Neuron (in vitro differentiated cells): ENCODE measurements around the gene C16orf74.

Experiments
- H2AFZ ChIP-seq: one replicate; pipeline ENCODE4 v1.6.1; 2013; ENCODE audit warnings: low read depth, mild to moderate bottlenecking, inconsistent platforms, low read length, moderate library complexity
- H3K27me3 ChIP-seq: one replicate; pipeline ENCODE4 v1.6.1; 2013; ENCODE audit warnings: low read length; ENCODE audit not compliant: insufficient read depth
- H3K36me3 ChIP-seq: one replicate; pipeline ENCODE4 v1.6.1; 2013; ENCODE audit warnings: low read length; ENCODE audit not compliant: insufficient read depth
- H3K4me1 ChIP-seq: one replicate; pipeline ENCODE4 v1.6.1; 2013; ENCODE audit warnings: low read length; ENCODE audit not compliant: insufficient read depth
- H3K4me3 ChIP-seq: 2 replicates; pipeline ENCODE4 v1.5.1; 2013; ENCODE audit warnings: mild to moderate bottlenecking, low read length, moderate library complexity
- H3K9me3 ChIP-seq: one replicate; pipeline ENCODE4 v1.6.1; 2013; ENCODE audit warnings: low read length

The C16orf74 gene

DNA sequence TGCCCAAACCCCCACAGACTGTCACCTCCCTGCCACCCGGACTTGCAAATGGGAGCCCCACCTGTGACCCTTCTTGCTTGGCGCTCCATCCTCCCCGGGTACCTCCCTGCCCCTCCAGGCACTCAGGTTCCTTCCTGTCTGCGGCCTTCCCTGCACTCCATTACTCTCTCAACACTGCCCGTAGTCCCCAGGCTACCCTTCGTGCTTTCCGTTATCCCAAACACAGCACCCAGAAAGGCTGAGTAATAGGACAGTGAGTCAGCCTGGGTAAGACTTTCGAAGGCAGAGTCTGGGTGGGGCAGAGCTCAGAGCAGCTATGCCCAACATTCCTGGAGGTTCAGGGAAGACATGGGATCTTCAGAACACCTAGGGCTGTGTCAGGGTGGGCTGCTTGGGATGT lies 16.6 kb upstream of the C16orf74 start:
- Histone ChIP-seq H3K4me3 (no peak overlapping the region), H3K9me3 (no peaks in the 10 kb centered on the region), H2AFZ (no peak overlapping the region), H3K27me3 (no peaks in the 10 kb centered on the region), H3K36me3 (no peaks in the 10 kb centered on the region), H3K4me1 (no peaks in the 10 kb centered on the region)

DNA sequence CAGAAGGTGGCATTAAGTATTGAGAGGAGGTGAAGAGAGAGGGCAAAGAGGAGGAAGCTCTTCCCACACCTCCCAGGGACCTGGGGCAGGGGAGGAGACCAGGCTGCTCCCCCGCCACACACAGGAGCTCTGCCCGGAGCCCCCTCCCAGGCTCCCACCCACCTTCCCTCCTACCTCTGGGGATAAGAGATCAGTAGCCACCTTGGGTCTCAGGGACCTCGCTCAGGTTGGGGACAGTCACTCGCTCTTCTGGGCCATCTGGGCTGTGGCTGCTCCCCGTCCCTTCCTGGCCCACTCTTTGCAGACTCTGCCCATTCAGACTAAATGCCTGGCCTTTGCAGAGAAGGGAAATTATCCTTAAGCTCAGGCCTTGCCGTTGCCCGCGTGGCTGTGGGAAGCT lies 14.9 kb upstream of the C16orf74 start:
- Histone ChIP-seq H3K9me3 (no peaks in the 10 kb centered on the region), H3K27me3 (no peaks in the 10 kb centered on the region), H2AFZ (no peak overlapping the region)

DNA sequence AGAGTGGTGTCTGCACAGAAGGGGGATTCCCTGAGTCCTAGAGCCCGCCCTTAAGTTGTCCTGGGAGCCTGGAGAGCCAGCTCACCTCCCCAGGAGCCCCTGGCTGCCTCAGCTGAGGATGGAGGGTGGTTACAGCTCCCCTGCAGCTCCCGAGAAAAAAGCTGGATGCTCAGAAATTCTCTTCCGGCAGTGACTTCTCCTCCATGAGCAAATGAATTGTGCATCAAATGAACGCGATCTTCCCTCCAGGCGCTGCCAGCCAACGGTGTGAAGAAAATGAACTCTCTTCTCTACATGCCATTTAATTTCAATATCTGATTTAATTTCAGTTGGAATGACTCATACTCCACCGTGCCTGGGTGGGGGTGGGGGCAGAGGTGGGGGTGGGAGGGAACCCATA lies 14.3 kb upstream of the C16orf74 start:
- Histone ChIP-seq H3K9me3 (no peaks in the 10 kb centered on the region), H3K27me3 (no peaks in the 10 kb centered on the region), H3K4me3 (no peak overlapping the region), H2AFZ (no peak overlapping the region), H3K4me1 (no peaks in the 10 kb centered on the region), H3K36me3 (no peaks in the 10 kb centered on the region)

More for the DNA sequence above, 14.9 kb upstream of the C16orf74 start:
- Histone ChIP-seq H3K4me1 (no peaks in the 10 kb centered on the region), H3K36me3 (no peaks in the 10 kb centered on the region), H3K4me3 (no peak overlapping the region)

DNA sequence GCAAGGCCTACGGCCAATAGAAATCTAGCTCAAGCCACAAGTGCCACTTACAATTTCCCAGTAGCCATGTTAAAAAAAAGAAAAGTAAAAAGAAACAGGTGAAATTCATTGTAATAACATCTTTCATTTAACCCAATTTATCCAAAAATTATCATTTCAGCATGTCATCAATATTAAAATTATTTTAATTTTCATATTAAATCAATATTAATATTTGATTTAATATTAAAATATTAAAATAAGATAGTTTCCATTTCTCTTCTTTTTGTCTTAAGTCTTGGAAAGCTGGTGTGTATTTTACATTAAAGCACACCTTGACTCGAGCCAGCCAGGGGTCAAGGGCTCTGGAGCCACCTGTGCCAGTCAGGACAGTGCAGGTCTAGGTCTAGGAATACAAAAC lies 12.7 kb upstream of the C16orf74 start:
- Histone ChIP-seq H3K27me3 (no peaks in the 10 kb centered on the region), H3K36me3 (no peaks in the 10 kb centered on the region), H3K9me3 (no peaks in the 10 kb centered on the region), H2AFZ (no peak overlapping the region), H3K4me1 (no peaks in the 10 kb centered on the region), H3K4me3 (no peak overlapping the region)

DNA sequence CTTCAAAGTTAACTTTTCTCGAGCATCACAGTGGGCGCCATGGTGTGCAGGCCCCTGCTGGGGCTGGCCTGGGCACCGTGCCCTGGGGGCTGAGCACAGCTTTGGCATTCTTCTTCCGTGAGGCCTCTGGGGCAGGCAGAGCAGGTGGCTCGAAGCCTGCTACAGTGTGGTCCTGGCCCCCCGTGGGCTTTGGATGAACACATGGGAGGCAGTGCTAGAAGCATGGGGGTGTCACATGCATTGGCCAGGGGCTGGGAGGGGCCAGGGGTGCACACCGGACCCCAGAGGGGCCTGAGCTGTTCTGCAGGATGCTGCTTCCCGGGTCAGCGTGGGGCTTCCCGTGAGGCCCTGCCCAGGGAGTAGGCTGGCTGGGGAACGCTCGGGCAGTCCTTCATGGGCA lies 12.1 kb upstream of the C16orf74 start:
- no peak overlapping the region for H3K4me3 ChIP-seq
- H2AFZ ChIP-seq, result no peak overlapping the region
- no peaks in the 10 kb centered on the region for H3K27me3 ChIP-seq
- no peaks in the 10 kb centered on the region for H3K9me3 ChIP-seq
- no peaks in the 10 kb centered on the region for H3K36me3 ChIP-seq
- H3K4me1 ChIP-seq, result no peaks in the 10 kb centered on the region

DNA sequence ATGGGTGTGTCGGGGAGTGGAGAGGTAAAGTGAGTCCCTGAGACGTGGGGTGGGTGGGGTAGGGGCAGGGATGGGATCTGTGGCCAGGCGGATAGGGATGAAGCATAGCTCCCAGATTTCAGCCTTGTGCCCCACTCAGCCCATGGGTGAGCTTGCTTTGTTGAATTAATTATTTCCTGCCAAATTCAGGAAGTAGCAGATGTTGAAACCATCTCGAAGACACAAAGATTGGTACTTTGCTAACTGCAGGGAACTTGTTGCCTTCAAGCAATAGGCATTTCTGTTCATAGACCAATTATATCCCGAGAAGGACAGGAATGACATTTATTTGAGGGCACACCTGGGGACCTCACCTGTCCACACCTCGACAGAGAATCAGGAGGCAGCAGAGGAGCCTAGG lies 11.0 kb upstream of the C16orf74 start:
- H3K9me3 ChIP-seq, result no peaks in the 10 kb centered on the region
- no peaks in the 10 kb centered on the region for H3K36me3 ChIP-seq
- H3K27me3 ChIP-seq, result no peaks in the 10 kb centered on the region
- no peak overlapping the region for H3K4me3 ChIP-seq
- no peaks in the 10 kb centered on the region for H3K4me1 ChIP-seq
- no peak overlapping the region for H2AFZ ChIP-seq

DNA sequence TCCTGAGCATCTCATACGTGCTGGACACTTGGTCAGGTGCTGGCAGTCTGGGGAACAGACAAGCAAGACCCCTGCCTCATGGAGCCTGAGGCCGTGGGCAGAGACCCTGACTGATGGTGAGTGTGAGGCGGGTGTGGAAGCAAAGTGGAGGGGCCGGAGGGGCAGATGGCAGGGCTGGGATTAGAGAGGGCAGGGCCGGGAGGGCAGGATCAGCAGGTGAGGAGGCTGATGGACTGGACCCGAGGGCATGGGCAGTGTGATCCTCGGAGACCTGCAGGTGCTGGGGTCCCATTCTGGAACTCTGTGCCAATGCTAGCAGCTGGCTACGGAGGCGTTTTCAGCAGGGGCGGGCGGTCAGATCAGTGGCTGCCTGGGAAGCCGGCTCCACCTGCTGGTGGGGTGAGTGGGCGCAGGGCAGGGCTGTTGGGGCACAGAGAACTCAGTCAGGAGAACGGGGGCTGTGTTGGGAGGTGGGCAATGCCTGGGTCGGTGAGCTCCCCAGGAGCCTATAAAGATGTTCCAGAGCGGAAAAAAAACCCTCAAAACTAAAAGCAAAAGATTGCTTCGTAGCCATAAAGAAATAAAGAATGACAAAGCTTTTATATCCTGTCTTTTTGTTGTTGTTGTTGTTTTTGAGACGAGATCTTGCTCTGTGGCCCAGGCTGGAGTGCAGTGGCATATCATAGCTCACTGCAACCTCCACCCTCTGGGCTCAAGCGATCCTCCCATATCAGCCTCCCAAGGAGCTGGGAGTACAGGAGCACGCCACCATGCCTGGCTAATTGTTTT lies 8.9 kb upstream of the C16orf74 start:
- H3K36me3 ChIP-seq, result no peaks in the 10 kb centered on the region
- H3K4me1 ChIP-seq, result no peaks in the 10 kb centered on the region
- H3K9me3 ChIP-seq, result no peaks in the 10 kb centered on the region
- H2AFZ ChIP-seq, result no peak overlapping the region
- H3K4me3 ChIP-seq, result no peak overlapping the region
- peaks cover 2% of the 10 kb centered on the region for H3K27me3 ChIP-seq

DNA sequence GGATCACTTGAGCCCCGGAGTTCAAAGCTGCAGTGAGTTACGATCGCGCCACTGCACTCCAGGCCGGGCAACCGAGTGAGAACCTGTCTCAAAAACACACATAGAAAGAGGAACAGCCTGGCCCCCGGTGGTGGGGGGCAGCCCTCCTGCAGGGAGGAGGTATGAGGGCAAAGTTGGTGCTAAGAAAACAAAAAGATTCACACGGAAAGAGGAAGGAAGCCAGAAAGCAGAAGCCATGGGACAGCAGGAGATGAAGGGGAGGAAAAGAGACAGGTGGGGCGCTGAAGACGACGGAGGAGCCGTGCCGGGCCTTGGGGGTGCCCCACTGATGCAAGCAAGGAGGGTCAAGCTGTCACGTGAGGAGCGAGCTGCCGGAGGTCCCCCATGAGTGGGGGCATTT lies 8.2 kb upstream of the C16orf74 start:
- no peaks in the 10 kb centered on the region for H3K36me3 ChIP-seq
- H3K4me3 ChIP-seq, result no peak overlapping the region
- peaks cover 7% of the 10 kb centered on the region for H3K27me3 ChIP-seq
- H3K9me3 ChIP-seq, result no peaks in the 10 kb centered on the region
- H3K4me1 ChIP-seq, result no peaks in the 10 kb centered on the region
- H2AFZ ChIP-seq, result no peak overlapping the region

DNA sequence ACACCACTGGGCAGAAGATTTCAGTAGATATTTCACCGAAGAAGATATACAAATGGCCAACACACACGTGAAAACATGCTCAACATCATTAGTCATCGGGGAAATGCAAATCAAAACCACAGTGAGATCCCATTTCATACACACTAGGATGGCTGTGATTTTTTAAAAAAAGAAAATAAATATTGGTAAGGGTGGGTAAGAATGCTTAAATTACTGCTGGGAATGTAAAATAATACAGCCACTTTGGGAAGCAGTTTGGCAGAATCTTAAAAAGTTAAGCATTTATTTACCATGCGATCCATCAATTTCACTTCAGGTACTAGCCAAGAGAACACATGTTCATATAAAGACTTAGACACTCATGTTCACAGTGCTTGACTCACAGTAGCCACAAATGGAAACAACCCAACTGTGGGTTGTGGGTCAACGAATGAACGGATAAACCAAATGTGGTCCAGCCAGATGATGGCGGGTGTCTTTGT lies 6.5 kb upstream of the C16orf74 start:
- H3K4me1 ChIP-seq, result peaks cover 5% of the 10 kb centered on the region
- peaks cover 24% of the 10 kb centered on the region for H3K27me3 ChIP-seq
- no peak overlapping the region for H3K4me3 ChIP-seq
- H3K36me3 ChIP-seq, result no peaks in the 10 kb centered on the region
- no peak overlapping the region for H2AFZ ChIP-seq
- H3K9me3 ChIP-seq, result no peaks in the 10 kb centered on the region

DNA sequence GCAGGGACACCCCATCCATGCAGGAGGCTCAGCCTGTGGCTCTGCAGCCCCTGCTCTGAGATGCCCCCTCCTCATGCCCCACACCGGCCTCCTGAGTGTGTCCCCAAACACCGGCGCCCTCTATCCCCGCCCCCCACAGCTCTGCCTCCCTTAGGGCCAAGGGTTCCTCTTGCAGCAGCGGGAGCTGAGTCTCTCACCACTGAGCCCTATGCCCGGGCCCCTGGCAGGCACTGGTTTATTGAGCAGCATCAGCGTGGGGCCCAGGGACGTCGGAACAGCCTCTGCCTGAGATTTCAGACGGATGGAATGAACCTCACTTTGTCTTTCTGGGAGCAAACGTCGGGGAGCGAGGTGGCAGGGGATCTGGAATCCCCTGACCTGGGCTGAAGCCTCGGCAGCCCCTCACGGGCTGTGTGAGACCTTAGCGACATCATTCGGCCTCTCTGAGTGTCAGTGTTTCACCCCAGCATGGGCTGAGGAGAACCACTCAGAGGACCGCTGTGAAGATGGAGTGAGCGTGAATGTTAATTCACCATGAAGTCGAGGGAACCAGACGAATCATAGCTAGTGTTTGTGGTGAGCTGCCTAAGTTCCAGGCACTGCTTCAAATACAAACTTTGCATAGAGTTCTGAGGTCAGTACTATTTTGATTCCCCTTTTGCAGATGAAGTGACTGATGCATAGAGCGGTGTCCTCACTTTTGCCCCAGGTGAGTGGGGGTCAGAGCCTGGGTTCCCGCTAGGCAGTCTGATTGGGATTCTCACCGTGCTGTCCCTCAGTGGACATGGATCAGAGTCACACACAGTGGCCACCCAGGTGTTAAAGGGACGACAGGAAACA lies 5.3 kb upstream of the C16orf74 start:
- Histone ChIP-seq H3K27me3 (peaks cover 34% of the 10 kb centered on the region), H3K9me3 (no peaks in the 10 kb centered on the region), H3K36me3 (no peaks in the 10 kb centered on the region), H3K4me3 (no peak overlapping the region), H3K4me1 (peaks cover 5% of the 10 kb centered on the region), H2AFZ (no peak overlapping the region)

DNA sequence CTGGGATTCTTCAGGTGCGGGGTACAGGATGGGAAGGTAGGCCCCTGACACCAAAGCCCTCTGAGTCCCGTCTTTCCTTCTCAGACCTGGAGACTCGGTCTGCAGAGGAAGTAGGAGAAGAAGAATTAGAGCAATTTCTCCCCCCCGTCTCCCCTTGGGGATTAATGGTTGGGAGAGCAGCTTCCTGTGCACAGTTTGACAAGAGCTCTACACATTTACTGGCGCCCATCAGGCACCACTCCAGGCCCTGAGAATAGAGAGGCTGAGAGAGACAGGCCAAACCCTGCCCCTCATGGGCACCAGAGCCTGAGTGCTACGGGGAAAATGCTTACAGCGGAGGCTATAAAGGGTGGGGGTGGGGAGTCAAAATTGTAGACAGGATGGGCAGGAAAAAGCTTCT lies 3.5 kb upstream of the C16orf74 start:
- Histone ChIP-seq H3K36me3 (no peaks in the 10 kb centered on the region), H3K9me3 (no peaks in the 10 kb centered on the region)

DNA sequence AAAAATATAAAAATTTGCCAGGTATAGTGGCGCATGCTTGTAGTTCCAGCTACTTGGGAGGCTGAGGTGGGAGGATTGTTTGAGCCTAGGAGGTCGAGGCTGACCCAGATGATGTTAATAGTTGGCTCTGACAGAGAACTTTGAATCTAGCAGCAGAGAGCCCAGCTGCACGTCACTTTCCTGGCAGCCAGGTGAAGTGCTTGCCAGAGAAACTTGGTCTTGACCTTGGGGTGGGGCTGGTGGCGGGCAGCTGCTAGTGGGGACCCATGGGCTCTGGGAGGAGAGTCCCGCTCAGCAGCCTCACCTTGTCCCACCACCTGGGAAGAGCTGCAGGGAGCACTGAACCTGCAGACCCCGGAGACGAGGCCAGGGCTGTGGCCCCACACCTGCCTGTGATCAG lies 3.1 kb upstream of the C16orf74 start:
- Histone ChIP-seq H2AFZ (no peak overlapping the region), H3K9me3 (no peaks in the 10 kb centered on the region), H3K4me3 (no peak overlapping the region), H3K4me1 (peaks cover 15% of the 10 kb centered on the region), H3K27me3 (peaks cover 39% of the 10 kb centered on the region), H3K36me3 (no peaks in the 10 kb centered on the region)

More for the DNA sequence above, 3.5 kb upstream of the C16orf74 start:
- Histone ChIP-seq H3K27me3 (peaks cover 39% of the 10 kb centered on the region), H3K4me3 (no peak overlapping the region), H3K4me1 (peaks cover 15% of the 10 kb centered on the region), H2AFZ (no peak overlapping the region)

DNA sequence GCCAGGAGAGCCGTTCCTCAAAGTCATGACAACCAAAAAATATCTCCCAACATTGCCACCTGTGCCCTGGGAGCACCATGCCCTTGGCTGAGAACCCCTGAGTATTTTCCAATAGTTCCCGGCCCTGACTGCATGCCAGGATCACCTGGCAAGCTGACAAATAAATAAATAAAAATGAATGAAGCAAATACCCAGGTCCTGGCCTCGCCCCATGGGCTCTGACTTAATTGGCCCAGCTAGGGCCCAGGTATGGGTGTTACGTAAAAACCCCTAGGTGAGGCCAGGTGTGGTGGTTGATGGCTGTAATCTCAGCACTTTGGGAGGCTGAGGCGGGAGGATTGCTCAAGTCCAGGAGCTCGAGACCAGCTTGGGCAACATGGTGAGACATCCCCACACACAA lies 2.7 kb upstream of the C16orf74 start:
- H3K9me3 ChIP-seq, result no peaks in the 10 kb centered on the region
- no peak overlapping the region for H2AFZ ChIP-seq
- peaks cover 39% of the 10 kb centered on the region for H3K27me3 ChIP-seq
- H3K4me3 ChIP-seq, result no peak overlapping the region
- H3K4me1 ChIP-seq, result peaks cover 15% of the 10 kb centered on the region
- H3K36me3 ChIP-seq, result no peaks in the 10 kb centered on the region
